ENCODE data around the gene RGS3. TPM values are rescaled to one million over a fixed set of nuclear protein-coding genes. Genes with fewer than 3 reads are reported as not detected.
"Not testable (repeated sequence)": the region's sequence is repeated elsewhere in the genome, so short reads cannot be mapped to it uniquely, and the experiment has no call there.

RGS3 gene
- polyA plus RNA-seq, 5 donors, result 65.3 to 82.9 (median 75.8) TPM

- DNase-seq, result no peak
Measured at GRCh38 chr9:113634596-113635515, 171.3 kb downstream of the RGS3 start.

- DNase-seq, result no peak
Measured at GRCh38 chr9:113635586-113635985, 172.1 kb downstream of the RGS3 start.

GRCh38 chr9:113636165-113636564 lies 172.6 kb downstream of the RGS3 start:
- DNase-seq, result no peak

- no peak for DNase-seq
Measured at GRCh38 chr9:113636693-113637092, 173.2 kb downstream of the RGS3 start.

- no peak for DNase-seq
Measured at GRCh38 chr9:113638490-113638889, 175.0 kb downstream of the RGS3 start.

GRCh38 chr9:113638897-113639296 lies 175.4 kb downstream of the RGS3 start:
- no peak for DNase-seq

- not testable (repeated sequence) for DNase-seq
Measured at GRCh38 chr9:113639411-113639970, 176.0 kb downstream of the RGS3 start.

- DNase-seq, result no peak
Measured at GRCh38 chr9:113640418-113640817, 176.9 kb downstream of the RGS3 start.

- no peak for DNase-seq
Measured at GRCh38 chr9:113641100-113641885, 177.8 kb downstream of the RGS3 start.

GRCh38 chr9:113644321-113644720 lies 180.8 kb downstream of the RGS3 start:
- no peak for DNase-seq

GRCh38 chr9:113645227-113645977 lies 181.9 kb downstream of the RGS3 start:
- DNase-seq, result no peak

GRCh38 chr9:113645978-113646253 lies 182.4 kb downstream of the RGS3 start:
- DNase-seq, result no peak

GRCh38 chr9:113646491-113646890 lies 183.0 kb downstream of the RGS3 start:
- no peak for DNase-seq

Other genes with a start within 250 kb of the RGS3 start
- 10 to 100 TPM; 26.3 to 36.8 (median 34.1) TPM for gene FKBP15, start 242.4 kb upstream of the RGS3 start, polyA plus RNA-seq (ENCODE audit: insufficient read depth in 1 of 5, insufficient read length in 5 of 5, low replicate concordance in 1 of 5)
- 10 to 100 TPM; 14.9 to 18.8 (median 15.3) TPM for gene SLC31A1, start 242.2 kb upstream of the RGS3 start, polyA plus RNA-seq (ENCODE audit: insufficient read depth in 1 of 5, insufficient read length in 5 of 5, low replicate concordance in 1 of 5)
- gene CDC26, start 188.2 kb upstream of the RGS3 start, polyA plus RNA-seq (ENCODE audit: insufficient read depth in 1 of 5, insufficient read length in 5 of 5, low replicate concordance in 1 of 5), result 10 to 100 TPM; 30.3 to 38.4 (median 34.8) TPM
- gene PRPF4, start 188.1 kb upstream of the RGS3 start, polyA plus RNA-seq (ENCODE audit: insufficient read depth in 1 of 5, insufficient read length in 5 of 5, low replicate concordance in 1 of 5), result 10 to 100 TPM; 26.0 to 32.7 (median 30.4) TPM
- under 1 TPM; 0.29 to 0.67 (median 0.61) TPM for gene RNF183, start 160.4 kb upstream of the RGS3 start, polyA plus RNA-seq (ENCODE audit: insufficient read depth in 1 of 5, insufficient read length in 5 of 5, low replicate concordance in 1 of 5)
- gene WDR31, start 123.5 kb upstream of the RGS3 start, polyA plus RNA-seq (ENCODE audit: insufficient read depth in 1 of 5, insufficient read length in 5 of 5, low replicate concordance in 1 of 5), result 1 to 10 TPM; 4.9 to 6.8 (median 6.2) TPM
- gene BSPRY, start 114.2 kb upstream of the RGS3 start, polyA plus RNA-seq (ENCODE audit: insufficient read depth in 1 of 5, insufficient read length in 5 of 5, low replicate concordance in 1 of 5), result 1 to 10 TPM; 6.7 to 9.1 (median 8.4) TPM
- gene HDHD3, start 86.7 kb upstream of the RGS3 start, polyA plus RNA-seq (ENCODE audit: insufficient read depth in 1 of 5, insufficient read length in 5 of 5, low replicate concordance in 1 of 5), result 10 to 100 TPM; 11.2 to 17.2 (median 16.7) TPM
- gene ALAD, start 62.4 kb upstream of the RGS3 start, polyA plus RNA-seq (ENCODE audit: insufficient read depth in 1 of 5, insufficient read length in 5 of 5, low replicate concordance in 1 of 5), result 10 to 100 TPM; 36.8 to 50.0 (median 45.5) TPM
- gene POLE3, start 53.1 kb upstream of the RGS3 start, polyA plus RNA-seq (ENCODE audit: insufficient read depth in 1 of 5, insufficient read length in 5 of 5, low replicate concordance in 1 of 5), result 10 to 100 TPM; 56.3 to 70.3 (median 67.0) TPM
- 1 to 10 TPM in 1 of 5 donors, under 1 TPM in 4; 0.51 to 1.1 (median 0.73) TPM for gene C9orf43, start 53.0 kb upstream of the RGS3 start, polyA plus RNA-seq (ENCODE audit: insufficient read depth in 1 of 5, insufficient read length in 5 of 5, low replicate concordance in 1 of 5)

All from right lung (tissue), 5 donors.